Uterus (tissue), 2 donors: Measurements from ENCODE around the gene HIP1.

Experiments used
- CTCF ChIP-seq, 4 experiments: fragments of 200-600 bp in 2 of 4; fragments of 450-650 bp in 2 of 4; sonication (generic) in 2 of 4; IDR thresholded peaks; one replicate each; pipeline ENCODE4 v1.5.1; 2016 to 2019; ENCODE audit warnings: antibody characterized with exemption in 4 of 4, mild to moderate bottlenecking in 2 of 4, moderate library complexity in 1 of 4
- POLR2A ChIP-seq, 2 donors: fragments of 450-650 bp; IDR thresholded peaks; one replicate each; pipeline ENCODE4 v1.6.1; 2016; ENCODE audit warnings: antibody characterized with exemption in 2 of 2, mild to moderate bottlenecking in 1 of 2, moderate library complexity in 1 of 2

DNA sequence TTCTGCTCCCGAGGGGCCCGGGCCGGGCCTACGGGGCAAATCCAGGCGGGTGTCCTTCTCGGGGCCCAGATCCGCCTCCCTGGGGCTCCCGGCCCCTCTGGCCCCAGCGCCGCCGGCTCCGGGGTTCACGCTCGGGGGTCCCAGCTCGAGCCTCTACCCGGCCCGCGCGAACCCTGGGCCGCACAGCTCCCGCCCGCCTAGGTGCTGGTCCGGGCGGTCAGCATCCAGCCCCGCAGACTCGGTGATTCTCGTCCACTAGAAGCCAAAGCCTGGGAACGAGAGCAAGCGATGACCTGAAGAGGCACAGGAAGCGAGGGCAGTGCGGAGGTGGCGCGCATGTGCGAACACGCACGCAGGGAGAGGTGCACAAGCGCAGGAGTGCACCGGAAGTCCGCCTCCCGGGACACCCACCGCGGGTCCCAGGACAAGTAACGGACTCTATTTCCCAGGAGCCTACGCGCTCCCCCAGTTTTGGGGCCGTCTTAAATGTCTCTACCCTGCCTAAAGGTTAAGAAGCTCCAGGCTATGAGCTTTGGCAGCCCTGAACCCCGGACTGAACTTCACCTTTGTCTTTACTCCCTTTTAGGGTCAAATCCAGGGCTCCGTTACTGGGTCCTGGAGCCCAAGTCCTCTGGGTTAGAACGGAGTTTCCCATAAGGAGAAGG lies 252.6 kb downstream of the HIP1 start, which contains the start of gene POM121C:
- TF ChIP-seq POLR2A (IDR thresholded peaks at IDR 0.05) (peak in 1 of 2 donors; percentile 41), CTCF (IDR thresholded peaks at IDR 0.05) (peak in 1 of 4 experiments; percentile 24)
